Stomach smooth muscle (tissue), 2 donors: Measurements from ENCODE around the gene SPEF1.
"Not testable (repeated sequence)": the region's sequence is repeated elsewhere in the genome, so short reads cannot be mapped to it uniquely, and the experiment has no call there.

Experiments used
- H3K27ac ChIP-seq: one replicate; pipeline ENCODE4 v1.7.0; 2013; ENCODE audit warnings: mild to moderate bottlenecking, low read length, inconsistent platforms
- H3K27me3 ChIP-seq, 2 donors: one replicate each; pipeline ENCODE4 v1.7.0; 2013; ENCODE audit warnings: low read length in 2 of 2; ENCODE audit not compliant: insufficient read depth in 2 of 2, control insufficient read depth in 1 of 2
- H3K36me3 ChIP-seq, 2 donors: one replicate each; pipeline ENCODE4 v1.7.0; 2013; ENCODE audit warnings: low read length in 2 of 2; ENCODE audit not compliant: control insufficient read depth in 2 of 2, insufficient read depth in 2 of 2
- H3K4me1 ChIP-seq: one replicate; pipeline ENCODE4 v1.7.0; 2013; ENCODE audit warnings: low read length; ENCODE audit not compliant: control insufficient read depth, insufficient read depth
- H3K4me3 ChIP-seq, 2 donors: one replicate each; pipeline ENCODE4 v1.7.0; 2013; ENCODE audit warnings: low read length in 2 of 2
- H3K9ac ChIP-seq, 2 donors: one replicate each; pipeline ENCODE4 v1.7.0; 2013; ENCODE audit warnings: low read length in 2 of 2, mild to moderate bottlenecking in 1 of 2
- H3K9me3 ChIP-seq, 2 donors: one replicate each; pipeline ENCODE4 v1.7.0; 2013; ENCODE audit warnings: low read length in 2 of 2; ENCODE audit not compliant: control insufficient read depth in 2 of 2
- donor health status: healthy.
- donor health status: Pancreatic carcinoma.

Gene SPEF1

DNA sequence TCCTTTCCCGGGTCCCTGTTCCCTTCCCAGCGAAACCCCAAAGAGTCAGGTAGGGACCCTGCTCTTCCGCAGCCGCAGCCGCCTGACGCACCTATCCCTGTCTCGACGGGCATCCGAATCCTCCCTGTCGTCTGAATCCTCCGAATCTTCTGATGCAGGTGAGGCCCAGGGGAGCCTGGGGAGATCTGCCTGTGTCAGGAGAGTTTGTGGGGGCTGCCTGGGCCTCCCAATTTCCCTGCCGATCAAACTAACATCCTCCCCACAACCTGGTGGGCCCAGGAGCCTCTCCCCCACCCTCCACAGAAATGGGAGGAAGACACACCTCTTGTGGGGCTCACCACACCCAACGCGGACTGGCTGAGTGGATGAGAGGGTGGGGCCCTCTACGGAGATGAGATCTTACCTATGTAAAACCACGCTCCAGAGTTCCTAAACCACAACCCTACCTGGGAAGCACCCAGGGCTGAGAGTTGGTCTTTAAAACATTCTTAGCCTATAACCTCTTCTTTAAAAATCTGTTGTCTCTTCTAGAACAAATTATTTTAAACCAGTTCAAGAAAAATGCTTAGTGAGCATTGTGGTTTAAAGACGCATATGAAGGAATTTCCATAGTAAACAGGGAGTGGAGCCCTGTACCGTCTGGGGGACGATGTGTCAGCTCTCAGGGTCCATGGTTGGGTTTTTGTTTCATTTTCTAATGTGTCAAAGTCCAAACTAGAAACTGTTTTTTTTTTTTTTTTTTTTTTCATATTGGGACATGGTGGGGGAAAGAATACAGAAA lies 16.5 kb upstream of the SPEF1 start:
- H3K27me3 ChIP-seq = no peaks in the 10 kb centered on the region
- H3K9me3 ChIP-seq = no peaks in the 10 kb centered on the region
- peaks cover 55% of the 10 kb centered on the region for H3K4me1 ChIP-seq
- peaks cover 24 to 26% of the 10 kb centered on the region in 2 donors for H3K36me3 ChIP-seq
- H3K27ac ChIP-seq = peak overlapping the region; percentile 67
- H3K4me3 ChIP-seq = peak overlapping the region; percentile 76 to 94
- H3K9ac ChIP-seq = peak overlapping the region; percentile 39 to 73

DNA sequence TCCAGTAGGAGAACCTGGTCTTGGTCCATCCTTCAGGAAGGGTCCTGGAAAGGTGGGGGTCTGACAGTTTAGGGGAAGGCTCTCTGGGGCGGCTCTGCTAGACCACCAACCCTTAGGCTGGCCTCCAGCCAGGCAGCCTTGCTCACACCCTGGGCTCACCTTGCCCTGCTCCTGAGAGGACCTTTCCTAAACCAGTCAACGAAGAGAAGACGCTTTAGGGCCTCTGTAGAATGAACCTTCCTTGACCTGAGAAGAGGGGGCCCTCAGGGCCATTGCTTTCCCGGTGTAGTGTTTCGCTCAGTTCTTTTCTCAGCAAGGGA lies 15.9 kb upstream of the SPEF1 start:
- no peaks in the 10 kb centered on the region for H3K9me3 ChIP-seq
- peak overlapping the region; percentile 67 for H3K27ac ChIP-seq
- peaks cover 55% of the 10 kb centered on the region for H3K4me1 ChIP-seq
- H3K4me3 ChIP-seq = peak overlapping the region; percentile 76 to 94
- peaks cover 20% of the 10 kb centered on the region in 2 donors for H3K36me3 ChIP-seq
- H3K9ac ChIP-seq = peak overlapping the region; percentile 39 to 73
- no peaks in the 10 kb centered on the region for H3K27me3 ChIP-seq

DNA sequence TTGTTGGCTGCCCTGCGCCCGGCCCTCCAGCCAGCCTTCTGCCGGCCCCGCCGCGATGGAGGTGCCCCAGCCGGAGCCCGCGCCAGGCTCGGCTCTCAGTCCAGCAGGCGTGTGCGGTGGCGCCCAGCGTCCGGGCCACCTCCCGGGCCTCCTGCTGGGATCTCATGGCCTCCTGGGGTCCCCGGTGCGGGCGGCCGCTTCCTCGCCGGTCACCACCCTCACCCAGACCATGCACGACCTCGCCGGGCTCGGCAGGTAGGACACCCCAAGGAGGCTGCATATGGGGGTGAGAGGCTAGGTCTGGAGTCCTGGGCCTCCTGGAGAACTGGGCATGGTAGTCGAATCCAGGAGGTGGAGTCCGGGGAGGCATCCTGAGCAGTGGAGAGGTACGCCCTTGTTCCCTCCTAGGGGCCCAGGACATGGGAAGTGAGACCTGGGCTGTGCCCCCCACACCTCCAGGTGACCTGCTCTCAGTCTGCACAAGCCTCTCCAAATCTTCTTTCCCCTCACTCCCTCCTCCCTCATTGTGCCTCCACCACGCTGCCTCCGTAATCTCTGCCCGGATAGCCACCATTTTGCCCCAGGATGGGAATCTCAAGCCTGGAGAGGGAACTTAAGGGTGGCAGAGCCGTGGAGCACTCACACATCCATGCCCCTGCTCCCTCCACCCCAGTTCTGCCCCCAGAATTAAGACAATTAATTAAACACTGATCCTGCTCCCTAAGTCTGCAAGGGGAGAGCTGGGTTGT lies 15.4 kb upstream of the SPEF1 start:
- Histone ChIP-seq H3K4me1 (peaks cover 55% of the 10 kb centered on the region), H3K27me3 (no peaks in the 10 kb centered on the region), H3K36me3 (peaks cover 16% of the 10 kb centered on the region in 2 donors), H3K27ac (peak overlapping the region; percentile 67), H3K9me3 (no peaks in the 10 kb centered on the region), H3K4me3 (peak overlapping the region; percentile 76 to 94), H3K9ac (peak overlapping the region; percentile 39 to 73)

DNA sequence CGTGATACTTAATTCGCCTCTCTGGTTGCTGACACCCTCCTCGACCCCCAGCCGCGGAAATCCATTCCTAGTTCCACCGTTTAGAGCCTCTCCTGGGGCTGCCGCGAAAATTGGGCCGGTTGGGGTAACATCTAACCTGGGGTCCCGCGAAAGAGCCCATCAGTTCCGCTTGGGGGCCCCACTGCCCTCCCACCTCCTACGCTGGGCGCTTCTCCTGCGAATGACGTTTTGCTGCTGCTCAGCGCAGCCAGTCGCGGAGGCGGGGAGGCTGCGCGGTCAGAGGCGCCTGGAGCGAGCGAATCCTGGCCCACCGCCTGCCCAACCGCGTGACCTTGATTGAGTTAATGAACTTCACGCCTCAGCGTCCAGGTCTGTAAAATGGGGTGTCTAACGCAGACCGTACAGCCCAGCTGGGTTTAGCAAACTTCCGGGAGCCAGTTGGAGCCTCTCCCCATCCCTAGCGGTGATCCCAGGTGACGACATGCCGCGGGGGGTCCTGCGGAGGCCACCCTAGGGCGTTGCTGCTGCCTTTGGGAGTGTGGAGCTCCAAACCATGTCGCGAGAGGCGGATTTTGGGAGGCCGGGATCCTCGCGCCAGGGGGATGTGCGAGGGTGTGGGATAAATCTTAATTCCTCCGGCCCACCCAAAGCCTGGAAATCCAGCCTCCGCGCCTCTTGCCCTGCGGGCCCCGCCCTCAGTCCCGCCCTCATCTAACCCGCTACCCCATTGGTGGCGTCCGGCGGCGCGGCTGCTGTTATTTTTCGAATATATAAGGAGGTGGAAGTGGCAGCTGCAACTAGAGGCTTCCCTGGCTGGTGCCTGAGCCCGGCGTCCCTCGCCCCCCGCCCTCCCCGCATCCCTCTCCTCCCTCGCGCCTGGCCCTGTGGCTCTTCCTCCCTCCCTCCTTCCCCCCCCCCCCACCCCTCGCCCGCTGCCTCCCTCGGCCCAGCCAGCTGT lies 14.5 kb upstream of the SPEF1 start, which contains the start of gene CDC25B:
TSS of gene CDC25B (plus strand) at position 800 of the 958 bp plus-strand sequence. CDS start 222 bp downstream, outside the sequence.
- Histone ChIP-seq H3K9ac (peak within 1 kb of the TSS; percentile 96 to 98), H3K27me3 (no peaks in the 10 kb centered on the region), H3K9me3 (no peaks in the 10 kb centered on the region), H3K4me3 (peak within 1 kb of the TSS; percentile 83 to 94), H3K27ac (peak within 1 kb of the TSS; percentile 99), H3K4me1 (peaks cover 55% of the 10 kb centered on the region), H3K36me3 (peaks cover 8% of the 10 kb centered on the region in 2 donors)

DNA sequence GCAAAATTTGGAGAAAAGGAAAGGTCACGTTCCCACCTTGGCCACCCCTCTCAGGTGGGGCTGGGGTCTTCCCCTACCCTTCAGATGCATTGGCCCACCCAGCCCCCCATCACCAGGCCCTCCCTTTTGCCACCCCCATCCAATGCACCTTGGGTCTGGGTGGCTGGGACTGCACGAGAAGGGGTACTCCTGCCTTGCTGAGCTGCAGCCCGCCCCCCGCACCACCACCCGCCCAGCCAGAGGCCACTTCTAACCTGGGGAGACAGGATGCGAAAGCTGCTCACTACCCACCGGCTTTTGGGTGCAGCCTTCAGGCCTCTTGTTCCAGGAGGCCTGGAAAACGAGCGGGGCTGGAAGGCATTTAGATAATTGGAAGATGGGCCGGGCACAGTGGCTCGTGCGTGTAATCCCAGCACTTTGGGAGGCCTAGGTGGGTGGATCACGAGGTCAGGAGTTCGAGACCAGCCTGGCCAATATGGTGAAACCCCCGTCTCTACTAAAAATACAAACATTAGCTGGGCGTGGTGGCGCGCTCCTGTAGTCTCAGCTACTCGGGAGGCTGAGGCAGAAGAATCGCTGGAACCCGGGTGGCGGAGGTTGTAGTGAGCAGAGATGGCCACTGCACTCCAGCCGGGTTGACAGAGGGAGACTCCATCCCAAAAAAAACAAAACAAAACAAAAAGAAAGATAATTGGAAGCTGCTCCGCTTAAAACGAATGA lies 13.6 kb upstream of the SPEF1 start:
- H3K9ac ChIP-seq = peak overlapping the region; percentile 96 to 98
- peaks cover 50% of the 10 kb centered on the region for H3K4me1 ChIP-seq

DNA sequence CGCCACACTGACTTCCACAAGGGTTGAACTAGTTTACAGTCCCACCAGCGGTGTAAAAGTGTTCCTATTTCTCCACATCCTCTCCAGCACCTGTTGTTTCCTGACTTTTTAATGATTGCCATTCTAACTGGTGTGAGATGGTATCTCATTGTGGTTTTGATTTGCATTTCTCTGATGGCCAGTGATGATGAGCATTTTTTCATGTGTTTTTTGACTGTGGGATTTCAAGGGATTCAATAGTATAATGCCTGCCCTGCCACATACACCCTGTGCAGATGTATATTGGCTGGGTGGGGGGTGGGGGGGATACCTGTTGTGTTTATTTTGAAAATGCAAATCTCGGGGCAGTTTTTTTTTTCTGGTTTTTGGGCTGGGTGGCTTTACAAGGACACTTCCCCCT lies 12.9 kb upstream of the SPEF1 start:
- not testable (repeated sequence) for H3K27me3 ChIP-seq, H3K9me3 ChIP-seq, H3K9ac ChIP-seq, H3K4me3 ChIP-seq, H3K27ac ChIP-seq, H3K36me3 ChIP-seq
- peaks cover 44% of the 10 kb centered on the region for H3K4me1 ChIP-seq

More for the DNA sequence above, 13.6 kb upstream of the SPEF1 start:
- peaks cover 0 to 3% of the 10 kb centered on the region in 2 donors for H3K36me3 ChIP-seq
- peak overlapping the region; percentile 99 for H3K27ac ChIP-seq
- H3K4me3 ChIP-seq = peak overlapping the region; percentile 83 to 94
- H3K9me3 ChIP-seq = no peaks in the 10 kb centered on the region
- no peaks in the 10 kb centered on the region for H3K27me3 ChIP-seq

DNA sequence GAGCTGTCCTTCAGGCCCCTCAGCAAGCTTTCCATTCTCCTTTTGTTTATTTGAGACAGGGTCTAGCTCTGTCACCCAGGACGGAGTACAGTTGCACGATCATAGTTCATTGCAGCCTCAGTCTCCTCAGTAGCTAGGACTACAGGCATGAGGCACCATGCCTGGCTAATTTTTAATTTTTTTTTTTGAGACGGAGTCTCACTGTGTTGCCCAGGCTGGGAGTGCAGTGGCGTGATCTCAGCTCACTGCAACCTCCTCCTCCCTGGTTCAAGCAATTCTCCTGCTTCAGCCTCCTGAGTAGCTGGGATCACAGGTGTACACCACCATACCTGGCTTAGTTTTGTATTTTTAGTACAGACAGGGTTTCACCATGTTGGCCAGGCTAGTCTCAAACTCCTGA lies 8.0 kb upstream of the SPEF1 start:
- peaks cover 20% of the 10 kb centered on the region for H3K4me1 ChIP-seq
- H3K9me3 ChIP-seq, H3K27me3 ChIP-seq, H3K4me3 ChIP-seq, H3K36me3 ChIP-seq, H3K27ac ChIP-seq, H3K9ac ChIP-seq: not testable (repeated sequence)

DNA sequence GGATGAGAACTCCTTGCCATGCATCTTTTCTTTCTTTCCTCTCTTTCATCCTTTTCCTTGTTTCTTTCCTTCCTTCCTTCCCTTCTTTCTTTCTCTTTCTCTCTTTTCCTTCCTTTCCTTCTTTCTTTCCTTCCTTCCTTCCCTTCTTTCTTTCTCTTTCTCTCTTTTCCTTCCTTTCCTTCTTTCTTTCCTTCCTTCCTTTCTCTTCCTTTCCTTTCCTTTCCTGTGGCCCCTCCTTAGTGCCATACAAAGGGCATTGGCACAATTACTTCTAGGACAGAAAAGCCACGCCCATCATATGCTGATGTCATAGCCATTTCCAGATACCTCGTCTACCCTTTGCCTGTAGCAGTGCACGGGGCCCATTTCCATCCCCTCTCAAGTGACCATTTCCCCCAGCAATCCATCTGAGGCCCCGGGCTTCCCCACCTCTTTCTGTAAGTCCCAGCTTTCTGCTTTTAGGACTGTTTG lies 7.5 kb upstream of the SPEF1 start:
- H3K4me1 ChIP-seq = peaks cover 25% of the 10 kb centered on the region
- H3K27ac ChIP-seq = no peak overlapping the region
- H3K4me3 ChIP-seq = no peak overlapping the region
- no peak overlapping the region for H3K9ac ChIP-seq
- H3K27me3 ChIP-seq = no peaks in the 10 kb centered on the region
- H3K9me3 ChIP-seq = no peaks in the 10 kb centered on the region
- H3K36me3 ChIP-seq = no peaks in the 10 kb centered on the region

DNA sequence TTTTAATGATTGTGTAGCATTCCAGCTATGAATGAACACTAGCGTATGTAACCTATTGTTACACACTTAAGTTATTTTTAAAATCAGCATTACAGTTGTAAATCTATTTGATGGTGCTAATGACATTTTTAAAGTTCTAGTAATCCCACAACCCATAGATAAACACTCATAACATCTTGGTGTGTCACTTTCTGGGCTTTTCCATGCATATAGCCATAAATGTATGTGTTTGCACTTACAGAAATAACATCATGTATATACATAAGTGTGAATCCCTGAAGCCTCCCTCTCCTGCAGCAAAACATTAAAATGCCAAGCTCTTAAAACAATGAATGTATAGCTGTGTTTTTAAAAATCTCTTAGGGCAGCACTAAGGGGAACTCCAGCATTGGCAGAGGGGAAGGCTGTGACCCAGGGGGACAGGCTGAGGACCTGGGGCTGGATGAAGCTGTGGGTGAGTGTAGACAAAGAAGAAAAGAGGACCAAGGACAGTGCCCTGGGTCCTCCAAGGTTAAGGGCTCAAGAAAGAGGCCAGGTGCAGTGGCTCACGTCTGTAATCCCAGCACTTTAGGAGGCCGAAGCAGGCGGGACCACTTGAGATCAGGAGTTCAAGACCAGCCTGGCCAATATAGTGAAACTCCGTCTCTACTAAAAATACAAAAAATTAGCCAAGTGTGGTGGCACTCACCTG lies 6.2 kb upstream of the SPEF1 start:
- Histone ChIP-seq H3K9me3 (no peaks in the 10 kb centered on the region), H3K27ac (no peak overlapping the region), H3K4me3 (peak overlapping the region; percentile 44 to 50), H3K4me1 (peaks cover 32% of the 10 kb centered on the region), H3K36me3 (no peaks in the 10 kb centered on the region), H3K27me3 (no peaks in the 10 kb centered on the region), H3K9ac (peak overlapping the region in 1 of 2 donors; percentile 50)
